A549 treated with AZD2906 at 1 μM for 4 hours (cell line): ENCODE results near the gene MUL1. TPM values are rescaled to one million over a fixed set of nuclear protein-coding genes. Genes with fewer than 3 reads are reported as not detected.

Experiments used
- total RNA-seq: library from RNA; stranded (reverse); fragments of 200-300 nt; extraction: Qiagen RNA extraction; gene quantifications from 5 replicates; pipeline ENCODE4 v1.2.3, GENCODE V29; 2022

Gene MUL1, protein sequence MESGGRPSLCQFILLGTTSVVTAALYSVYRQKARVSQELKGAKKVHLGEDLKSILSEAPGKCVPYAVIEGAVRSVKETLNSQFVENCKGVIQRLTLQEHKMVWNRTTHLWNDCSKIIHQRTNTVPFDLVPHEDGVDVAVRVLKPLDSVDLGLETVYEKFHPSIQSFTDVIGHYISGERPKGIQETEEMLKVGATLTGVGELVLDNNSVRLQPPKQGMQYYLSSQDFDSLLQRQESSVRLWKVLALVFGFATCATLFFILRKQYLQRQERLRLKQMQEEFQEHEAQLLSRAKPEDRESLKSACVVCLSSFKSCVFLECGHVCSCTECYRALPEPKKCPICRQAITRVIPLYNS
- 44.3 to 48.7 TPM (median 46.7 TPM) in 5 replicates for total RNA-seq

DNA sequence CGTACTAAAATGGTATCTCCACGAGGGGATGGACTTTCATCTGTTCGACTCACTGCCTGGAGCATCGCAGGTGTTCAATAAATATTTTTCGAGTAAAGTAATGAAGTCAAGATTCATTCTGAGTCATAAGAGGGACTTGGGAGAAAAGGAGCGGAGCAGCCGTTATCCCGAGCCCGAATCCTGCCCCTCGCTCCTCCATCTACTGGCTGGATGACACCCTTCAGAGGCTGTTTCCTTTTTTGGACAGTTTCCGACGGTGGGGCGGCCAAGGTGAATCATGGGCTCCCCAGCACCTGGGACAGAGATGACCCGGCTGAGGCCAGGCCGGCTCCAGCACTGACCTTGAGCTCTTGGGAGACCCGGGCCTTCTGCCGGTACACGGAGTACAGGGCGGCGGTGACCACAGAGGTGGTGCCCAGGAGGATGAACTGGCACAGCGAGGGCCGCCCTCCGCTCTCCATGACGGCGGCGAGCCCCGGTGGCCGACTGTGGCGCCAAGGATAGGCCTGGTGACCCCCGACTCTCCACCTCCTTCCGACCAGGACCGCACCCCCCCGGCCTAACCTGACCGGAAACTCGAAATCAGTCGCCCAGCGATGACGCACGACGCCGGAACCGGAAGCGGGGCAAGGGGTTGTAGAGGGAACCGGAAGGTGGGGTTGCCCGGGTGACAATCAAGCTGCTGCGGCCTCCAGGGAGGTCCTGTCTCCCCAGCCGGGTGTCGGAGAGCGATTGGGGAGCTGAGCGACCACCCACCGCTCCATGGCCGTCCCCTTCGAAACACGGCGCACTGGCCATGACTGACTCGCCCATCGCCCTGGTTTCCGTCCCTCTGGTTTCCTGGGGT, at the start of gene MUL1:
Gene MUL1 (minus strand): TSS at position 588 of the 847 bp plus-strand sequence. CDS start 127 bp downstream, at position 461.

DNA sequence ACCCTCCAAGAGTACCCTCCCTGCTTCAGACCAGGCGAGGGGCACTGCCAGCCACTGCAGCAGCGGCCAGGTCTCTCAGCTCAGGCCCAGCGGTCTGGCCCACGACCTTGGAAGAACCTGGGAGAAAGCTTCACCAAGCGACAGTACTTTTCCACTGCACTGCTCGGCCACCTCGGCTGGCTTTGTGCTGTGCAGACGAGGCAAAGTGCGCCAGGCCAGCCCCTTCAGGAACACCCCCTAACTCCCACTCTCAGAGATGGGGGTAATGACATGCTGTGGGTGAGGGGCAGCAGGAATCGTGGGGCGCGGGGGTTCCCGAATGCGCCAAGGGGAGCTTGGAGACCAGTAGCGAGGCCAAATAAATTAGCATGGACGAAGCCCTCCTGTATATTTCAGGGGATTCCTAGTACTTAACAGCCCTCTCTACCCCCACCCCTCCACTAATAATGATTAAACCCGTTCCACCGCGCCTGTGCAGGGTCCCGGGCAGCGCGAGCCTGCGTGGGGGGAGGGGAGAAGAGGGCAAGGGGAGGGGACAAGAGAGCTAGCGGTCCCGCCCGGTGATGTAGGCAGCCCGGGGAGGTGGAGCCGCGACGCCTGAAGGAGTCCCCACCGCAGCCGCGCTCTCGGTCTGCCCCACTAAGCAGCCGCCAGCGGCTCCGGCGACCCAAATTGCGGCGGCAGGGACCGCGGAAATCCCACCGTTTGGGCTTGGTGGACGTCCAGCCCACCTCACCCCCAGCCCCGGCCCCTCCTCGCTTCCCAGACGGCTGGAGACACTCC, 44.2 kb upstream of the MUL1 start, which contains the start of gene FAM43B:
Gene FAM43B (plus strand): TSS at position 629 of the 783 bp plus-strand sequence. CDS start 401 bp downstream, outside the sequence.

DNA sequence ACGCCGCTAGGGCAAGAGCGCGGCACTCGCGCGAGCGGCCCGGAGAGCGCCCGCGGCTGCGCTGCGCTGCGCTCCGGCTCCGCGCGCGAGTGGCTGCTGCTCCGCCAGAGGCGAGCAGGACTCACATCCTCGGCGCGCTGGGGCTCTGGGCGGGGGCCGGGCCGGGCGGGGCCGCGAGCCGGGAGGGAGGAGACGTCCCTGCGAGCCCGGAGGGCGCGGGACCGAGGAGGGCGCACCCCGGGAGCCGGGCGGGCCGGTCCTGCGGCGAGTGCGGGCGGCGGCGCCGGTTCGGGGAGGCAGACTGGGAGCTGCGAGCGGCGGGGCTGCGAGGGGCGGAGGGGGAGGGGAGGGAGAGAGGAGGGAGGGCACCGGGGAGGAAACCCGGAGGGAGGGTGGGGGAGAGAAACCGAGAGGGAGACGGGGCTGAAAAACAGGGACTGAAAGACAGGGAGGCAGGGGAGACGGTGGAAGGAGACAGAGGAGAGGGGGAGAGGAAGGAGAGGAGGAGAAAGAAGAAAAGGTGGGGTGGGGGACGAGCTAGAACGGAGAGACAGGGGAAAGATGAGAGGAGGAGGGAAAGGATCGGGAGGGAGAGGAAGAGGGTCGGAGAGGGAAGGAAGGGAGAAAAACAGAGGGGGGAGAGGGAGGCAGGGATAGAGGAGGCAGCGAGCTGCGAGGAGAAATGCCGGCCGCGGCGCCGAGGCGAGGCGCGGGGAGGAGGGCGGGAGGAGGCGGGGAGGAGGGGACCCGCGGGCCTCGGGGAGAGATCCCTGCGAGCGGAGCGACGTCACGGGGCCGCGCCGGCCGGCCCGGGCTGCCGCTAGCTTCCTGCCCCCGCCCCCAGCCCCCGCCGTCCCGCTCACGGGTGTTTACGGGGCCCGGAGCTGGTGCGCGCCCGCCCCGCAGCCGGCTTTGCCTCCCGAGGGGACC, 22.2 kb downstream of the MUL1 start, which contains the start of gene CAMK2N1:
Gene CAMK2N1 (minus strand): TSS at position 684 of the 930 bp plus-strand sequence. CDS start 831 bp downstream, outside the sequence.

Other genes starting within 250 kb of the MUL1 start
- not detected in 5 replicates for gene VWA5B1, start 217.3 kb downstream of the MUL1 start, total RNA-seq
- gene CAMK2N1, start 21.9 kb downstream of the MUL1 start, total RNA-seq, result 57.0 to 70.3 TPM (median 63.2 TPM) in 5 replicates
- gene FAM43B, start 44.4 kb upstream of the MUL1 start, total RNA-seq, result 2.8 to 4.1 TPM (median 3.7 TPM) in 5 replicates
- 33.3 to 43.7 TPM (median 34.5 TPM) in 5 replicates for gene CDA, start 80.9 kb upstream of the MUL1 start, total RNA-seq
- 26.5 to 36.2 TPM (median 32.9 TPM) in 5 replicates for gene PINK1, start 125.3 kb upstream of the MUL1 start, total RNA-seq
- 194 to 210 TPM (median 205 TPM) in 5 replicates for gene DDOST, start 153.2 kb upstream of the MUL1 start, total RNA-seq
- 1.8 to 2.5 TPM (median 2.1 TPM) in 5 replicates for gene KIF17, start 209.9 kb upstream of the MUL1 start, total RNA-seq
- gene SH2D5, start 224.6 kb upstream of the MUL1 start, total RNA-seq, result 11.6 to 15.5 TPM (median 13.1 TPM) in 5 replicates